GM10248 (cell line): ENCODE data around the gene ST3GAL2.
A peak's percentile ranks its signal among the peaks of the same experiment; 100 is the strongest.

Source experiments
- CTCF ChIA-PET: fragments of 300-600 bp; sonication (Branson Sonifier 250); formaldehyde crosslinking; extraction: SDS; loops from one replicate; lab custom pipeline; 2021; ENCODE audit warnings: antibody characterized with exemption; lab: Yijun Ruan, JAX
- POLR2A ChIA-PET: fragments of 350-650 bp; sonication (Branson Sonifier 250); formaldehyde crosslinking; extraction: SDS; loops from one replicate; lab custom pipeline; 2020; ENCODE audit warnings: antibody characterized with exemption; lab: Yijun Ruan, JAX
- DNase-seq: peaks from one replicate; pipeline ENCODE4 v3.0.0; 2012; ENCODE audit errors: extremely low spot score
- TF ChIP-seq, protein P1 (sequence below): IDR thresholded peaks from 2 replicates; pipeline ENCODE4 v1.5.1; 2012; ENCODE audit warnings: mild to moderate bottlenecking, low read depth; ENCODE audit errors: extremely low read depth, missing control alignments, control extremely low read depth

The ST3GAL2 gene

DNA sequence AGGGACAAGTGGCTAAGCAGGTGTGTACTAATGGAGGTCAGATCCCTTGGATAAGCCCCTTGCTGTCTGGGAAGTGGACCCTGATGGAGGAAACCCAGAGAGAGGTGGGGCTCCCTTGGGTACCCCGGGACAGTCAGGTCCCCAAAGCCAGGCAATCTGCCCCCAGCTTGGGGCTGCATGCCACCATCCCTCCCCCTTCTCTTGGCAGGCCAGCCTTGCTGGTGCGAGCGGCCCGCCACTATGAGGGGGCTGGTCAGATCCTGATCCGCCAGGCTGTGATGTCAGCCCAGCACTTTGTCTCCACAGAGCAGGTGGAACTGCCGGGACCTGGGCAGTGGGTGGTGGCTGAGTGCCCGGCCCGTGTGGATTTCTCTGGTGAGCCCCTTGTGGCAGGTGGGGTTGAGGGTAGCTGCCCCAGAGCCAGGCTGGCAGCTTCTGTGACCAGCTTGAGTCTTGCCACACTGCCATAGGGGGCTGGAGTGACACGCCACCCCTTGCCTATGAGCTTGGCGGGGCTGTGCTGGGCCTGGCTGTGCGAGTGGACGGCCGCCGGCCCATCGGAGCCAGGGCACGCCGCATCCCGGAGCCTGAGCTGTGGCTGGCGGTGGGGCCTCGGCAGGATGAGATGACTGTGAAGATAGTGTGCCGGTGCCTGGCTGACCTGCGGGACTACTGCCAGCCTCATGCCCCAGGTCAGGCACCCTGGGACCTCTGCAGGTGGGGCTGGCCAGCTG is 35.6 kb upstream of the ST3GAL2 start:
- POLR2A ChIA-PET: interaction anchor here (1.0 kb wide), 1 partner anchor 10 kb away, joined by 9 read pairs; no protein-coding TSS in a partner anchor
- TF ChIP-seq, protein P1, sequence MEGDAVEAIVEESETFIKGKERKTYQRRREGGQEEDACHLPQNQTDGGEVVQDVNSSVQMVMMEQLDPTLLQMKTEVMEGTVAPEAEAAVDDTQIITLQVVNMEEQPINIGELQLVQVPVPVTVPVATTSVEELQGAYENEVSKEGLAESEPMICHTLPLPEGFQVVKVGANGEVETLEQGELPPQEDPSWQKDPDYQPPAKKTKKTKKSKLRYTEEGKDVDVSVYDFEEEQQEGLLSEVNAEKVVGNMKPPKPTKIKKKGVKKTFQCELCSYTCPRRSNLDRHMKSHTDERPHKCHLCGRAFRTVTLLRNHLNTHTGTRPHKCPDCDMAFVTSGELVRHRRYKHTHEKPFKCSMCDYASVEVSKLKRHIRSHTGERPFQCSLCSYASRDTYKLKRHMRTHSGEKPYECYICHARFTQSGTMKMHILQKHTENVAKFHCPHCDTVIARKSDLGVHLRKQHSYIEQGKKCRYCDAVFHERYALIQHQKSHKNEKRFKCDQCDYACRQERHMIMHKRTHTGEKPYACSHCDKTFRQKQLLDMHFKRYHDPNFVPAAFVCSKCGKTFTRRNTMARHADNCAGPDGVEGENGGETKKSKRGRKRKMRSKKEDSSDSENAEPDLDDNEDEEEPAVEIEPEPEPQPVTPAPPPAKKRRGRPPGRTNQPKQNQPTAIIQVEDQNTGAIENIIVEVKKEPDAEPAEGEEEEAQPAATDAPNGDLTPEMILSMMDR: no peak
- CTCF ChIA-PET: no interaction called here

DNA sequence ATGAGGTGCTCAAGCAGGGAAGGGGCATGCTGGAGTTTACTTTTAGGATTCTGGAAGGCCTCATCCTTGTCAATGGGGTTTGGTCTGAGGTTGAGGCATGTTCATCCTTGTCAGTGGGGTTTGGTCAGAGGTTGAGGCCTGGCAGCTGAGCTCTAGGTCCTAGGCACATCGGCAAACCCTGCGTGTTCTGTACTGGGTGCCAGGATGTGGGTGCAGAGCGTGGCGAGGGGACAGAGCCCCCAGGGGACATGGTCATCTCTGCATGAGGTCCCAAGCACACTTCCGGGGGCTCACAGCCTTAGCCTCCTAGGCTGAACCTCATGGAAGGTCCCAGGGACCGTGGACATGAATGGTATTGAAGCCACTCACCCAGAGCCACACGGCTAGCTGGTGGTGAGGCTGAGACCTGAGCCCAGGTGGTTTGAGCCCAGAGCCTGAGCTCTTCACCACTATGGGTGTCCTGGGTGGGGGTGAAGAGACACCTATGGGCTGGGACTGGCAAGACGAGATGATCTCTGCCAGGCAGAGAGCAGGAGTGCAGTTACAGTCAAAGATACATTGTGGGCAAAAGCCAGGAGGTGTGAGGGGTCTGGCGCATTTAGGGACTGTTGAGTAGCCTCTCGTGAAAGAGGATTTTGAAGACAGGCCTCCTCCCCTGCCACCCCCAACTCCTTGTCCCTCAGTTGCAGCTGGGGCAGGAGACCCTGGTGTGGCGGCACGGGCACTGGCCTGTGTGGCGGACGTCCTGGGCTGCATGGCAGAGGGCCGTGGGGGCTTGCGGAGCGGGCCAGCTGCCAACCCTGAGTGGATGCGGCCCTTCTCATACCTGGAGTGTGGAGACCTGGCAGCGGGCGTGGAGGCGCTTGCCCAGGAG is 34.8 kb upstream of the ST3GAL2 start:
- ChIA-PET POLR2A (no interaction called here), CTCF (interaction anchor here (1.6 kb wide), 1 partner anchor 10 kb away, joined by 4 read pairs; no protein-coding TSS in a partner anchor)
- DNase-seq: no peak
- TF ChIP-seq, protein P1: peak; percentile 8

More for the DNA sequence above, 35.6 kb upstream of the ST3GAL2 start:
- DNase-seq: no peak

DNA sequence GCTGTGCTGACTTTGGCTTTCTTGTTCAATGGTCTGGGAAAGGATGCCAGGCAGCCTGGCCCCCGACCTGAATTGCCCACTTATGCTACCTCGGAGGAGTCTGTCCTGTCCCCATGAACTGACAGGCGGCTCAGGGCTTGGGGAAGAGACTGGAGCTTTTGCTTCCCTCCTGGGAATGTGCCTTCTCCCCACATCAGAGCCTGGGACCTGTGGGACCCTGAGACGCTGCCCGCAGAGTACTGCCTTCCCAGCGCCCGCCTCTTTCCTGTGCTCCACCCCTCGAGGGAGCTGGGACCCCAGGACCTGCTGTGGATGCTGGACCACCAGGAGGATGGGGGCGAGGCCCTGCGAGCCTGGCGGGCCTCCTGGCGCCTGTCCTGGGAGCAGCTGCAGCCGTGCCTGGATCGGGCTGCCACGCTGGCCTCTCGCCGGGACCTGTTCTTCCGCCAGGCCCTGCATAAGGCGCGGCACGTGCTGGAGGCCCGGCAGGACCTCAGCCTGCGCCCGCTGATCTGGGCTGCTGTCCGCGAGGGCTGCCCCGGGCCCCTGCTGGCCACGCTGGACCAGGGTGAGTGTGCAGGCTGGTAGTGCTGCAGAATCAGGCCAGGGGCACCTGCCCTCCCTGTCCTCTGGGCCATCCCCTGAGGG is 34.0 kb upstream of the ST3GAL2 start:
- TF ChIP-seq, protein P1: no peak
- ChIA-PET CTCF (interaction anchor here (1.6 kb wide), 1 partner anchor 9 kb away, joined by 4 read pairs; no protein-coding TSS in a partner anchor), POLR2A (no interaction called here)
- DNase-seq: no peak

GRCh38 chr16:70470927-70471341 is 32.0 kb upstream of the ST3GAL2 start:
- POLR2A ChIA-PET: interaction anchor here (0.6 kb wide), 1 partner anchor 167 kb away, joined by 7 read pairs; no protein-coding TSS in a partner anchor
- CTCF ChIA-PET: interaction anchor here (1.2 to 1.6 kb wide), 4 partner anchors 13 to 76 kb away, joined by 3 to 5 read pairs (median 4); no protein-coding TSS in a partner anchor
- TF ChIP-seq, protein P1: peak; percentile 23
- DNase-seq: no peak

DNA sequence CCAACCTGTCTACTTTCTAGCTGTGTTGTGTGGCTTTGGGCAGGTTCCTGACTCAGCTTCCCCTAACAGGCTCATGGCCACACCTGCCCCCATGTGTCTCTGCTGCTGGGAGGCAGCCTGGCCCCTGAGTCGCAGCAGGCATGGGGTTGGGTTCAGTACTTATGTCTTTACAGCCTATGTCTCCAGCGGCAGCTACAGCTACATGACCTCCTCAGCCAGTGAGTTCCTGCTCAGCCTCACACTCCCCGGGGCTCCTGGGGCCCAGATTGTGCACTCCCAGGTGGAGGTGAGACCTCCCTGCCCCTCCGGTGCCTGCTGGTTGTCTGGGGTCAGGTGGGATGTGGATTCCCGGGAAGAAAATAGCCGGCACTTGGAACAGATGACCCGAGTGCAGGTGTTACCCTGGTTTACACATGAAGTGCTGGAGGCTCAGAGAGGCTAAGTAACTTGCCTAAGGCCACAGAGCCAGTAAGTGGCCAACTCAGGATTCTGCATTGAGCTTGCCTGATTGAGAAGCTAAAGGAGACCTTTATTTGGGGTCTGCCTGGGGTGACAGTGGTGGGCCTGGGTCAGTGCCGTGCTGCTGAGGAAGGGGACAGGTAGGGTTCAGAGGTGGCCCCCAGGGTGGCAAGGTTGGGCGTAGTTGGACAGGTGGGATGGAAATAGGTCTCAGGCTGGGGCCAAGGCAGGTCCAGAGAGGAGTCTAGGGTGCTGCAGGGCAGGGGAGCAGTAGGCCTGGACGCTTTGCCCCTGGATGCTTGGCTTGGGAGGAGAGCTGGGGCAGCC is 31.4 kb upstream of the ST3GAL2 start:
- TF ChIP-seq, protein P1: no peak
- DNase-seq: no peak
- ChIA-PET CTCF (interaction anchor here (0.9 to 1.6 kb wide), 5 partner anchors 13 to 76 kb away, joined by 3 to 5 read pairs (median 3); partner anchors contain the start of gene ST3GAL2), POLR2A (no interaction called here)
